Measurements from ENCODE around the gene COMP.
A peak's percentile ranks its signal among the peaks of the same experiment; 100 is the strongest.

COMP gene

DNA sequence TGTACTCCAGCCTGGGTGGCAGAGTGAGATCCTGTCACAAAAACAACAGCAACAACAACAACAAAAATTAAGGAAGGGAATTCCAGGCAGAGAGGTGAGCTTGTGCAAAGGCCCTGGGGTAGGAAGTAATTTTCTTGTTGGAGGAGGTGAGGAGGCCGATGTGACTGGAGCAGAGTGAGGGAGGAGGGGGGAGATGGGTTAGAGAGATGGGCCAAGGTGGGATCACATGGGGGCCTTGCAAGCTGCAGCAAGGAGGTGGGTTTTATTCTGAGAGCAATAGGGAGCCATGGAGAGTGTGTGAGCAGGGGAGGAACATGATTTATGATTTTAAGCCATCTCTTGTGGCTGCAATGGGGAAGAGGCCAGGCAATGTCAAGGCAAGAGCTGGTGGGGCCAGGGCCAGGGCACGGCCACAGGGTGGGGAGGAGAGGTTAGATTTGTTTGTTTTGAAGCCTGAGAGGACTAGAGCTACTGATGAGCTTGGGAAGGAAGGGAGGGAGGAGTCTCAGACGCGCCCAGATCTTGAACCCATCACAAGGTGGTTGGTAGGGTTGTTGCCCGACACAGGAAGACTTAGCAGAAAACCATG is 12.5 kb upstream of the COMP start:
- DNase-seq (no peak), ATAC-seq (no peak)

DNA sequence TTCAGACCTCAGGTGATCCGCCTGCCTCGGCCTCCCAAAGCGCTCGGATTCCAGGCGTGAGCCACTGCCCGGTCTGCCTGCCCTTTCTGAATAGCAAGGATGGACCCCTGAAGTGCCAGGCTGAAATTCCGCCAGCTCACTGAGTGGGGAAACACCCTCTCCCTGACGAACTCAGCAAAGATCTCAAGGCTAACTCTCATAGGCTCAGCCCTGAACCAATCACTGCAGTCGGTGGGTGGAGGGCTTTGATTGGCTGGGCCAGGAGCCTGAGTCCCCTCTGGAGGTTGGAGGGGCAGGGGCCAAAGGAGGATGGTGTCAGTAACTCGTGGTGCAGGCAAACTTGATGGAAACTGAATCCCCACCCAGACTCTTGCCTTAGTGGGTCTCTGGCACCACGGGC is 11.2 kb upstream of the COMP start:
- ATAC-seq = no peak
- no peak for DNase-seq

DNA sequence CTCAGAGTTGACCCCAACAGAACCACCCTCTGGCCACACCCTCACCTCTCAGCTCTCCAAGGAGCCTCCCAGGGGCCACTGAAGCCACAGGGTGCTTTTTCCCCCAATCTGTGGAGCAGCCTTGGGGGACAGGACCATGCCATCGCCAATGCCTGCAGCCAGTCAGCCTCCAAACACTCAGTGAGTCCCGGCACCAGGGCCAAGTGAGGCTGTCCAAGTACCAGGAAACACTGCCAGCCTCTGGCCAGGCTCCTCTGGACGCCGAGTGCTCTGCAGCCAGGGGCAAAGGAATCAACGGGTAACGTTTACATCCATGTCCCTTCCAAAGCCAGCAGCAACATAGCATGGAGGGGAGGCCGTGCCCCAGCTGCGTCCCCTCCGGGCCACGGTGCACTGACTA is 9.5 kb upstream of the COMP start:
- ATAC-seq (no peak), DNase-seq (no peak)

DNA sequence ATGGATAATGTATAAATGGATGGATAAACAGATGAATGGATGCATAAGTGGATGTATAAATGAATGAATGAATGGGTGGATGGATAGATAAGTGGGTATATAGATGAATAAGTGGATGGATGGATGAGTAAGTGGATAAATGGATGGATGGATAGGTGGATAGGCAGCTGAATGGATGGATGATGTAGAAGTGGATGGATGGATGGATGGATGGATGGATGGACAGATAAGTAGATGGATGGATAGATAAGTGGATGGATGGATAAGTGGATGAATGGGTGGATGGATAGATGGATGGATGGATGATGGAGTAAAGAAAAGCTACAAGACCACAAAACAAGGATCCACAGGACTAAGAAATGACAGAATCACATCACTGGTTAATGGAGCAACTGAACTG is 9.0 kb upstream of the COMP start:
- DNase-seq (no peak), ATAC-seq (no peak)

DNA sequence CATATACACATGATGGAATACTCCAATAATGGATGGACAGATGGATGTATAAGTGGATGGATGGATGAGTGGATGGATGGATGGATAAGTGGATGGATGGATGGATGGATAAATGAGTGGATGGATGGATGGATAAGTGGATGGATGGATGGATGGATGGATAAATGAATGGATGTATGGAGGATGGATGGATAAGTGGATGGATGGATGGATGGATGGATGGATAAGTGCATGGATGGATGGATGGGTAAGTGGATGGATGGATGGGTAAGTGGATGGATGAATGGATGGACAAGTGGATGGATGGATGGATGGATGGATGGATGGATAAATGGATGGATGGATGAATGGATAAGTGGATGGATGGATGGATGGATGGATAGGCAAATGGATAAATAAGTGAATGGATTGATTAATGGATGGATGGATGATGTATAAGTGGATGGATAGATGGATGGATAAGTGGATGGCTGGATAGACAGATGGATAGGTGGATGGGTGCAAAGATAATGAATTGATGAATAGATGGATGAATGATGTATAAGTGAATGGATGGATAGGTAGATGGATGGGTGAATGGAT is 8.4 kb upstream of the COMP start:
- no peak for ATAC-seq
- no peak for DNase-seq

DNA sequence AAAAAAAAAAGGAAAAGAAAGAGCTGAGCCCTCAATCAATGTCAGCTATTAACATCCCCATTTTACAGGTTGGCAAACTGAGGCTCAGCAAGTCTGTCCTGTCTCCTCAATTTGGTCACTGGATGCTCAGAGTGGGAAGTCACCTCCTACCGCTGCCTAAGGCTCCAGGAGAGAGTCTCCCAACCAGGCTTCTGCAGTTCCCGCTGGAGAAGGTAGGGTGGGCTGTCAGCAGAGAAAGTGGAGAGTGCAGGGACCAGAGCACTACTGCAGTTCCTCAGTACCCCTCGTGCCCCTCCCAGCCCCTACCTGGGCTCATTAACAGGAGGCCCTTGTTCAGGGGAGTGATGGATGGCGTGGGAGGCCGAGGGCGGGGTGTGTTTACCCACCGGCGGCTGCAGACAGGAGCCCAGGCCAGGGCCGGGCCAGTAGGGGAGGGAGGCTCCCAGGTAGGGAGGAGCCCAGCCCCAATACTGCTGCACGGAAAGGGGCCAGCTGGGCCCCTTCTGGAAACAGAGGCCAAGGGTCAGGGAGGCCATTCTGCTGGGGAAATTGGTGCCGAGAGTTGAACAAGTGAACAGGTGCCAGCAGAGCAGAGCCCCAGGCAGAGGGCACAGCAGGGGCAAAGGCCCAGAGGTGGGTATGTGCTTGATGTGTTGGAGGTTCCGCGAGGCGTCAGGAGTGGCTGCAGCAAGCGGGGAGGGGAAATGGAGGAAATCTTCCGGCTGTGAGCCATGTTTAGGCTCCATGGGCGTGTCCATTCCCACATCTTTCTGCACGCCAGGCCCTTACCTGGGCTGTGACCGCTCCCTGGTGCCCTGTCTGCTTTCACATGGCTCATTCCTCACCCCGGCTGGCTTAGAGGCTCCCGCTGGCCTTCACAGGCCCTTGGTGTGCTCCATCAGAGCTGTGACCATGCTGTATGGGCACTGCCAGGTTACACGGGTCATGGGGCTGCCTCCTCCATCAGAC is 7.6 kb upstream of the COMP start:
- DNase-seq (no peak), ATAC-seq (no peak)

DNA sequence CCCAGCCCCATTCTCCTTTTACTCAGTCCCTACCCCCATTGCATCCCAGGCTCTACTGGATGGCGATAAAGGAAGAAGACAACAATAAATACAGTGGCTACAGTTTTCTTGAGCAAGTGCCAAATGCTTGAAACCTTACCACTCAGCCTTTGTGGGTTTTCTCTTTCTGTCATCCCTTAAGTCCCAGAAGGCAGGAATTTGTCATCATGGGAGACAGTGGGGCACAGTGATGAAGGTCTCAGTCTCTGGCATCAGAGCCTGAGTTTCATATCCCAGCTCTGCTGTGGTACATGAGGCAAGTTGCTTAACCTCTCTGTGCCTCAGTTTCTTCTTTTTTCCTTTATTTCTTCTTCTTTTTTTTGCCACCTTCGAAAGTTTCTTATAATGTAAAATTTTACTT is 5.1 kb upstream of the COMP start:
- no peak for DNase-seq
- ATAC-seq = no peak

DNA sequence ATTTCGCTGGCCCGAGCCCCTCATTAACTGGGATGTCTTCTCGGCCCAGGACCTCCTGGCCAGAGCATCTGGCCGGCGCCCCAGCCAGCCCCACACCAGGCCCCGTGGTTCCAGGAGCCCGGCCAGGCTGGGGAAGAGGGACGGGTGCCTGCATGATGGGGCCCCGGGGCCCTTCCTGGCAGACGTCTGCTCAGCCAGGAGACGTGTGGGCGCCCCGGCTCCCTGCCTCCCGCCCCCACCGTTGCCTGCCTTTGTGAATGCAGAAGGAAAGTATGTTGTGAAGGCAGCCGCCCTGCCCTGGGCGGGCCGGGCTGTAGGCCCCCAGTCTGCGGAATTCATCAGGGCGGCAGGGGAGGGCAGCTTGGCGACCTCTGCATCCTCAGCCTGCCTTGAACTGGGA is 4.4 kb upstream of the COMP start:
- ATAC-seq (peak; percentile 25), DNase-seq (no peak)

DNA sequence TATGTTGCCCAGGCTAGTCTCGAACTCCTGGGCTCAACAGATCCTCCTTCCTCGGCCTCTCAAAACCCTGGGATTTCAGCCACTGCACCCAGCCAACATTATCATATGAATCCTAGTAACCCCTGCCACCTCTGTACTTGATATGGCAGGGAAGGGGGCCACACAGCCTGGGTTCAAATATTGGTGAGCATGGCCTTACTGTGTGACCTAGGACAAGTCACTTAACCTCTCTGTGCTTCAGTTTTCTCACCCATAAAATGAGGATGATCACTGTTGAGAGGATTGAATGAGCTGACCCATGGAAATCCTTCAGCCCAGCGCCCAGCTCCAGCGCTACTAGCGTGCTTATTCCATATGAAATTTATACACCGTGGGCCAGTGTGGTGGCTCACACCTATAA is 3.6 kb upstream of the COMP start:
- ATAC-seq (no peak), DNase-seq (no peak)

DNA sequence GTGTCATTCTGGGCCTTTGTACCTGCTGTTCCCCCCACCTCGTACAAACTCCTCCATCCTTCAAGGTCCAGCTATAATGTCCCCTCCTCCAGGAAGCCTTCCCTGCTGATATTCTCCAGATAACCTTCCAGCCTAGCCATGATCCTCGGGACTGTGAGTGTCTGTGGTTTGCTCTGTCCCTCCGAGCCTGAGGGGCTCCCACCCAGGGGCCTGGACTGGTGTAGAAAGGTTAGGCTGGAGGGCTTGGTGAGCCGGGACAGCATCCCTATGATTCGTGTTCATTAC is 2.9 kb upstream of the COMP start:
- ATAC-seq = no peak
- DNase-seq = no peak

DNA sequence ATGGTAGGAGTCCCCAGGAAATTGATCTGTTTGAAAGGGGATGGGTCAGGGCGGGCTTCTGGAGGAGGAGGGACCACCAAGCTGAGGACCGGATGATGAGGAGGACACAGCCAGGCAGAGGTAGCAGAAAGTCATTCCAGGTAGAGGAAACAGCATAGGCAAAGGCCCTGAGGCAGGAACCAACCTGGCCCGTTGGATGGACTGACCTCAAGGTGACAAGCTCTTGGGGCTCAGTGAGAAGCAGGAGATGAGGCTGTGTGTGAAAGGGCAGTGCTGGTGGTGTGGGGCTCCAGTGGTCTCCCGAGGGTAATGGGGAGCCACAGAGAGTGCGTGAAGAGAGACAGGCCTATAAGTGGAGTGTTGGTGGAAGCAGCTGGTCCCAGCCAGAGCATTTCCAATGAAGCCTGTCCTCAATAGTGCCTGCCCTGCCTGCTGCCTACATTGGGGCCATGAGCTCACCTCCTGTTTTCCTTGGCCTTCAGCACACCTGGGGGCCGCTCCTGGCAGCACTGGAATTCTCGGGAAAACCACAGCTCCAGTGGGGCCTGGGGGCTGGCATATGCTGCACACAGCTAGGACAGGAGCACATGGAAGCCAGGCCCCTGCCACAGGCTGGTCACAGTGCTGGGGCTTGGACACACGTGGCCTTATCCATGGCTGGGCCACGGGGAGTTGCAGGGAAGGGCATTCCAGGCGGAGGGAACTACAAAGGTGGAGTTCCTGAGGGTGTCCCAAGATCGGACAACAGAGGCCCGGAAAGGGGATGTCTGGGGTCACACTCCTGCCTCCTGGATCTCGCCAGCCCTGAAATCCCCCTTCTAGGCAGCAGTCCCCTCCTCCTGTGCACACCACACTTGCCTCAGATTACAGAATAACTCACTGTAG is 2.3 kb upstream of the COMP start:
- ATAC-seq (no peak), DNase-seq (no peak)

DNA sequence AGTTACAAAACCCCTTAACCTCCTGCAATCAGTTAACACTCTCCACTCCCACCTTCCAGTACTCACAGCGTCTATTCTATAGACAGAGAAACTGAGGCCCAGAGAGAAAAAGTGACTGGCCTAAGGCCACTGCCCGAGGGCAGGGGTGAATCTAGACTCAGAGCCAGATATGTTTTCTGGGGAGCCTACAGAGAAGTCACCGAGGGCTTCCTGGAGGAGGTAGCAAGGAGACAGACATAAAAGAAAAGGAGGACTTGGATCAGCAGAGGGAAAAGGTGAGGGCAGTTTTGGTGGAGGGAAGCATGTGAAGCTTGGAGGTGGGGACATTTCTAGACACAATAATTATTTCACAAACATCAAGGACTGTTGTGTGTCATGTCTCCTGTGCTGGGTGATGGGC is 1.6 kb upstream of the COMP start:
- DNase-seq = no peak
- ATAC-seq = no peak

DNA sequence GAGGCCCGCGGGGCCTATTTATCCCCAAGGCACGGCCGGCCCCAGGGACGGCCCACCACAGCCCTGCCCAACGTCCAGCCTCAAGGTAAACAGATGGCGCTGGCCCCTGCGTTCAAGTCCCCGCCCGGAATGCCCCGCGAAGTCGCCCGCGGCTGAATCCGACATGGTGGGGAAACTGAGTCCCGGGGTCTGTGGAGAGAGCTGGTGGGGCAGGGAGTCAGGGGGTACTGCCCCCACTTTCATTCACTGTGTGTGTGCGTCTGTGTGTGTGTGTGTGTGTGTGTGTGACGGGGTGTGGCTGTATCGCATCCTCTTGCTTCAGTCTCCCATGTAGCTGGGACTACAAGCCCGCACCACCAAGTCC is 192 bp upstream of the COMP start:
- no peak for DNase-seq

DNA sequence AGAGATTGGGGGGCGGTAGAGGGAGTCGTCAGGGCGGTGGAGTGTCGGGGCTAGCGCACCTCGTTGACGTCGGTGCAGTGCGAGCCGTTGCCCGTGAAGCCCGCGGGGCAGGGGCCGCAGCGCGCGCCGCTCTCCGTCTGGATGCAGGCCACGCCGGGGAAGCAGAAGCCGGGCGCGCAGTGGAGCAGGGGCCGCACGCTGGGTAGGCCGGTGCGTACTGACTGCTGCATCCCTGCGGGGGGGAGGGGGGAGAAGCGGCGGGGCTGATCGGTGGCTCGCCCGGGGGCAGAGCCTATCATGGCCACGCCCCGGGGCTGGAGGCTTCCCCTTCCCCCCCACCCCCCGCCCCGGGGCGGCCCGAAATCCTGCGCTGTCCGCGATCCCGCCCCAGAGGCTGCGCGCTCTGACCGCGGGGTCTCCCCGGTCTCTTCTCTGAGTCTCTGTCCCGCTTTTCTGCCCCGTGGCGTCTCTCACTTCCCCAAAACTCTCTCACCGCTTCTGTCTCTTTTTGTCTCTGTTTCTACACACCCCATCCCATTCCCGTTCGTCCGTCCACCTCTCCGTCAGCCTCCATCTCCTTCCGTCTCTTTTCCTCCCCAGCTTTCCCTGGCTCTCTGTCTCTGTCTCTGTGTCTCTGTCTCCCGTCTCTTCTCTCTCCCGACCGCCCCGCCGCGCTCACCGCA is 1.1 kb downstream of the COMP start:
- ATAC-seq (no peak), DNase-seq (peak; percentile 42)

More for the DNA sequence above, 192 bp upstream of the COMP start:
- ATAC-seq = no peak

DNA sequence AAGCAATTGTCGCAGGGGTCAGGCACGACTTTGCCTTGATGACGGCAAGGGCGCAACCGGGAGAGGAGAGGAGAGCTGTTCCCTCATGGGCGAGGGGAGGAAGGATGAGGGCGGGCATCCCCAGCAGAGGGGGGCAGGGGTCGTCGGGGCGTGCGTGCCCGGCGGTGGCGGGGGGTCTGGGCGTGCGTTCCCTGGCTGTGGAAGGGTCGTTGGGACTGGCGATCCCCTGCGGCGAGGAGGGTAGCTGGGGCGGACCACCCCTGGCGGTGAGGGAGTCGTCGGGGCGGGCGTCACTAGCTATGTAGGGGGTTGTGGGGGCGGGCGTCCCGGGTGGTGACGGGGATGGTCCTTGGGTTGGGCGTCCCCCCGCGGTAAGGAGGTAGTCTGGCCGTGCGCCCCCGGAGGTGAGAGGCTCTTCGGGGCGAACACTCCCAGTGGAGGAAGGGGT is 1.7 kb downstream of the COMP start:
- ATAC-seq = no peak
- DNase-seq = no peak

DNA sequence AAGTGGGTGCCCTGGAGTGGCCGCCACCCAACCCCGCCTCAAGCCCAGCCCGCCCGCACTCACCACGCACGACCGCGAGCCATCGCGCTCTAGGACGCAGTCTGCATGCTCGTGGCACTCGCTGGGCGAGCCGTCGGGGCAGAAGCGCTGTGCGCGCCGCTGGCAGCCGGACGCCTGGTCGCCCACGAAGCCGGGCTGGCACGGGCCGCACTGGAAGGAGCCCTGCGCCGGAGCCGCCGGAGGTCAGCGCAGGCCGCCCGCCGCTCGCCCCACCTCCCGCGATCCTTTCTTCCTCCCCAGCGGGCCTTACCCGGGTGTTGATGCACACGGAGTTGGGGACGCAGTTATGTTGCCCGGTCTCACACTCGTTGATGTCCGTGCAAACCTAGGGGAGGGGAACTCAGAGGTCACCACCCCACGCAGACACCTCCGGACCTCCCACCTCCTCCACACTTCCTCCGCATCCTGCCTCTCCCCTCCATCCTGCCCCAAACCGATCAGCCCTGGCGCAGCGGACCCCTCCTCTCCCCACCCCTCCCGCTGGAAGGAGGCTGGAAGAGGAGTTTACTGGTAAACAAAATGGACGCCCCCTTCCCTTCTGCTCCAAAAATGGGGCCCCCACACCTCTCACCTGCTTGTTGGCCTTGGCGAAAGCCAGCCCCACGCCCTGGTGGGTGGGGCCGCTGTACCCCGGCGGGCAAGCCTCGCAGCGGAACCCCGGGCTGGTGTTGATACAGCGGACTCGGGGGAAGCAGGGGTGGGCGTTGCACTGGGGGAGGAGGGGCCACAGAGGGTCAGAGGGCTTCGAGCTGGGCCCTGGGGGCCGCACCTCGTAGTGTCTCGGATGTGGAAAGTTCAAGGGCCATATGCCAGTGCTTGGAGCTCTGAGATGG is 2.3 kb downstream of the COMP start:
- DNase-seq (no peak), ATAC-seq (no peak)

DNA sequence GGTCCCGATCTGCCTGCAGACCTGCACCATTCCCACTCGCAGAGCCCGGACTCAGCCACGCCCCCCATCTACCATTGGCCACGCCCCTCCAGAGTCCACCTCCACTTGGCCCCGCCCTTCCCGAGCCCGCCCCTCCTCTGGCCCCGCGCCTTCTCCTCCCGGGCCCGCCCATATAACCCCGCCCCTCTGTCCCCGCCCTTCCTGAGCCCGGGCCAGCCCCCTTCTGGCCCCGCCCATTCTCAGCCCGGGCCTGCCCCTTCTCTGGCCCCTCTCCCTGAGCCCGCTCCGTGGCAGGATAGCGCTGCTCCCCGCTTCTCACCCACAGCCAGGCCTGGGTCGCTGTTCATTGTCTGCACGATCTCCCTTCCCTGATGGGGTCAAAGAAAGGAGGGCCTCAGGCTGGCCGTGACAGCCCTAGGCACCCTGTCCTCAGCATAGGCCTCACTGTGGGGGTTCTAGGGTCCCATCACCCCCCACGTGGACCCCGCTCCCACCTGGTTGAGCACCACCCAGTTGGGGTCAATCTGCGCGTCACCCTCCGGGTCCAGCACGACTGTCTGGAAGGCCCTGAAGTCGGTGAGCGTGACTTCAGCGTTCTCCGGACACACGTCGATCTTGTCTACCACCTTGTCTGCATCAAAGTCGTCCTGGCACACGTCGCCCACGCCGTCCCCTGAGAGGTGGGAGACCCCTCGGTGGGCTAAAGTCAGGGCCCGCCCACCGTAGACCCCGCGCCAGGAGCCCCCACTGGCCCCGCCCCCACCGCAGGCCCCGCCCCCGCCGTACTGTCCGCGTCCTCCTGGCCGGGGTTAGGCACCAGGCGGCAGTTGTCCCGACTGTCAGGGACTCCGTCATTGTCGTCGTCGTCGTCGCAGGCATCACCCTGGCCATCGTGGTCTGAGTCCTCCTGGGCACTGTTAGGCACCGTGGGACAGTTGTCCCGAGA is 5.7 kb downstream of the COMP start:
- DNase-seq (peak; percentile 86), ATAC-seq (peak; percentile 79)

DNA sequence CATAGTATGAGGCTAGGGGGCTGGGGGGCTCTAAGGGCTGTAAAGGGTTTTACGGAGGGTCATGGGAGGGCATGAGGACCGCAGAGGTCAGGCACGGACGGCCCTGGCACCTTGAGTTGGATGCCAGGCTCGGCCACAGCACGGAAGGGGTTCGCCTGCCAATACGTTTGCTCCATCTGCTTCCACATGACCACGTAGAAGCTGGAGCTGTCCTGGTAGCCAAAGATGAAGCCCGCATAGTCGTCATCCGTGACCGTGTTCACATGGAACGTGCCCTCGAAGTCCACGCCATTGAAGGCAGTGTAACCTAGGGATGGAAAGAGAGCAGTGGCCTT is 6.4 kb downstream of the COMP start:
- DNase-seq (no peak), ATAC-seq (no peak)

DNA sequence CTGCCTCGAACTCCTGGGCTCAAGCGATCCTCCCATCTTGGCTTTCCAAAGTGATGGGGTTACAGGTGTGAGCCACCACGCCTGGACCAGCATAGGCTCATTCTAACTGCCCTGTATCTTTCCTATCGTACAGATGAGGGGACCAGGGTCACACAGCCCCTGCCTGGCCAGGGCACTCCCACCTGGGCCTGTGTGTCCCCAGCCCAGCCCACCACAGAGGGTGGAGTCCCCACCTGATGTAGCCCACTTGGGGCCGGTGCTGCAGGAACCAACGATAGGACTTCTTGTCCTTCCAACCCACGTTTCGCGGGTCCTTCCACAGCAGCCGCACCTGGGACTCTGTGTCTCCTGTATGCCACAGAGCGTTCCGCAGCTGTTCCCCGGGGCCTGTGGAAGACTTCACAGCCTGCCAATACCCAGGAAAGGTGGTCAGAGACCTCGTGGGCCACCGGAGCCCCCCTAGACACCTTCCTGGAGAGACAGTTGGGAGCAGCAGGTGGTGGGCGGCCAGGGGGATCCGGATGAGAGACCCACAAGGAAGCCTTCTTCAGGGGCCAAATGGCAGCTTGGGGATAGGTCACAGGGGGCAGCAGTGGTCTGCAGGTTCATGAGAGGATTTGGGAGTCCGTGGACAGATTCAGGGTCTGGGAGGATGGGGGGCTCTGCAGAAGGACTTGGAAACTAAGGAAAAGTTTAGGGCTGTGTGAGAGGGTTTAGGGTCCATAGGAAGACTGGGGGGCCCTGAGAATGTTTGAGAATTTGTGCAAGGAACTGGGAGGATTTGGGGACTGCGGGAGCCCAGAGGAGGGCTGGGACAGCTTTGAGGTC is 6.9 kb downstream of the COMP start:
- DNase-seq (no peak), ATAC-seq (no peak)

Measured in stimulated activated naive CD8-positive, alpha-beta T cell treated with anti-CD3 and anti-CD28 coated beads, Interleukin-15, Interleukin-2, amounts not matched to agents 100 U/mL and 50 U/mL, for 24 hours (primary cell).